ENCODE data around the gene GRAMD1B.

Gene GRAMD1B

DNA sequence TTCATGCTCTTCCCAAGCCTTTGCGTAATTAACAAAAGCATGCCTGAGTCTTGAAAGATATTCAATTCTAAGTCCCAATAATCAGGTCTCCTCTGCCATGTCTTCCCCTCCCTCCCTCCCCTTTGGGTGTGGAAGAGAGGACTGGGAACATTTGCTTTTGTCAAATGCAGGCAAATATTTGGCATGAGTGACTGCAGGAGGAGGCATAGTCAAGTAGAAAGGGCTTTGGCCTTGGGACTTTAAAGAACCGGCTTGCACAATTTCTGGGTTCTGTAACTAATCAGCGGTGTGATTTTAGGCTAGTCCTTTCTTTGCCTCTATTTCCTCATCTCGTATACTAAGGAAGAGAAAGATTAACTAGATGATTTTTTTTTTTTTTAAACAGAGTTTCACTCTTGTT is 164.9 kb downstream of the GRAMD1B start:
- DNase-seq = no peak

DNA sequence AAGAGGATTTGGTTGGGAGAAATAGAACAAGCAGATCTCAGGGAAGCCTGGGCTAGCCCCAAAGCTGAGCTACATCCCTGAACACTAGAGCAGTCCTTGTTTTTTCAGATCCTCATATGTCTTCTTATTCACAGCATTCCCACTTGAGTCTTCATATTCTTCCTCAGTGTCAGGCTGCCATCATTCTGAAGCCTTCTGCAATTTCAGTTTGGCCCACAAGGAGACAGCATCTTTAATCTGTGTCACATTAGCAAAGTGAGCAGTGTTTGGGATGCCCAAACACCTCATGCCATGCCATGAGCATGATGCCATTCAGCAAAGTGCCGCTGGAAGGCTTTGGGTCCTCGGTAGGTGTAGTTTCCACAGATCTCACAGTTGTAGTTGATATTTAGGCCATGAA is 167.8 kb downstream of the GRAMD1B start:
- no peak for DNase-seq

DNA sequence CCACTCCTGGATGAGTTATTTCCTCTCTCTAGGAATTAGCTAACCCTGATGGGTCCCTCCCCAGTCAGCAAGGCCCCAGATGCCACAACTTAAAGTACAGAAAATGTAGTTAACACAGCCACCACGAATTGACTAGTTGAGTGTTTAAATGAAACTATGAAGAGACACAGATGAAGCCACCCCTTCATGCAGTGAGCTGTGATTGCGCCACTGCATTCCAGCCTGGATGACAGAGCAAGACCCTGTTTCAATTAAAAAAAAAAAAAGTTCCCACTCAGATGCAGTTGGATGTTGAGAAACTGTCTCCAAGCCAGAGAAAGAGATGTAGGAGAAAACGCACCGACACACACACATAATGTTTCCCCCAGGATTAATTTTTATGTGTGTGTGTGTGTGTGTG is 171.1 kb downstream of the GRAMD1B start:
- DNase-seq = no peak

DNA sequence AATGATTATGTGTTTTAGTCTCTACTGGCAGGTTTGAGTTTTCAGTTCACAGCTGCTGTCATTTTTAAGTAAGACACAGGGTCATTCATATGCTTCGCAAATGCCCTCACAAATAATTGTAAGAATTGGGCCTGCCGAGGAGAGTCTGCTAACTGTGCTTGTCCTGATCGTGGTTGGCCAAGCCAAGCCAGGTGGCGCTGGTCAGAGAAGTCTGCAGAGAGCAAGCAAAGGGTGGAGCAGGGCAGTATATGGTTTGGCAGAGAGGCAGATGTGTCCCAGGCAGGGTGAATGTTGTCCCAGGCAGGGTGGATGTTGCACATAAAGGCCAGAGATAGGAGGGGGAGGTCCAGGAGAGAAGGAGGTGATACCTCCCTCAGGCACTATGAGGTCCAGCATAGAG is 171.7 kb downstream of the GRAMD1B start:
- no peak for DNase-seq

DNA sequence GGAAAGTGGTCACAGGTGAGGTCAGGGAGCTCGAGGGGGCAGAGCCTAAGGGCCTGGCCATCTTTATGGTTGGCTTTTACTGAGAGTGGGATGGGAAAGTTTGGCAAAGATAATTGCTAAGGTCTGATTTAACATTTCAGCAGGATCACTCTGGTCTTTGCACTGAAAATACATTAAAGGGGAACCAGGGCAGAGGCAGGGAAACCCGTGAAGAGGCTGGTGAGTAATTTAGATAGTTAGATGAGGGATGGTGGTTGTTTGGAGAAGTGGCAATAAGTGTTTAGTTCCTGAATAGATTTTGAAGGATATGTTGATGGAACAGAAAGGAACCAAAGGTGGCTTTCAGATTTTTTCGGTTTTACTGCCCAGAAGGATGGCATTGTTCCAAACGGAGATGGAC is 173.6 kb downstream of the GRAMD1B start:
- no peak for DNase-seq

DNA sequence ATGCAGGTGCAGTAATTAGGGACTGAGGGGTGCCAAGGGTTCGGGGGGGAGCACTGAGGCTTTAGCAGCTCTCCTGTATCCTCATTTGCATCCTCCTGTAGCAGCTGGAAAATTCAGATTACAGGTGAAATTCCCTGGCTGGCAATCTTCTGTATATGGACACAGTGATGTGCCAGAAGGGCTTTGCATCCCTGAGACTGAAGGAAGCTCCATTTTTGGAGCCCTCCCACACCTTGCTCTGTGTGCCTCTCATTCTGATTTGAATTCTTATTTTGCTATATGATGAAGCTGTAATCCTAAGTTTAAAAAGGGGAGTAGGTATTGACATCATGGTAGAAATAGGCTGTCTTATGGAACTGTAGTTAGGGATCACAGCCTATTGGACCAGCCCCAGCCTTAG is 177.7 kb downstream of the GRAMD1B start:
- no peak for DNase-seq

DNA sequence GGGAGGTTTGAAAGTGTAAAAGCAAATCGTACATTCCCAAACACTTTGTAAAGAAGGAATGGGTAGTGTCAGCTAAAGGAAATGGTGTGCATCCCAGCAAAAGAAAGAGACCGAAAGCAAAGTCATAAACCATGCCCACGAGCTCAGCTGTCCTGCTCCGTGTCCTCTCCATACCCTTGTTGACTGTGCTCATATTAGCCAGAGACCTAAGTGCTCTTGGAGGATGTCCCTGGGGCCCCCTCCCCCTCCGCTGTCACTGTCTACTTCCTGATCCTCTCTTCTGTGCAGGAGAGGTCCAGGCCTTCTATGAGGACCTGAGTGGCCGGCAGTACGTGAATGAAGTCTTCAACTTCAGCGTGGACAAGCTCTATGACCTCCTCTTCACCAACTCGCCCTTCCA is 178.3 kb downstream of the GRAMD1B start:
- DNase-seq = no peak

DNA sequence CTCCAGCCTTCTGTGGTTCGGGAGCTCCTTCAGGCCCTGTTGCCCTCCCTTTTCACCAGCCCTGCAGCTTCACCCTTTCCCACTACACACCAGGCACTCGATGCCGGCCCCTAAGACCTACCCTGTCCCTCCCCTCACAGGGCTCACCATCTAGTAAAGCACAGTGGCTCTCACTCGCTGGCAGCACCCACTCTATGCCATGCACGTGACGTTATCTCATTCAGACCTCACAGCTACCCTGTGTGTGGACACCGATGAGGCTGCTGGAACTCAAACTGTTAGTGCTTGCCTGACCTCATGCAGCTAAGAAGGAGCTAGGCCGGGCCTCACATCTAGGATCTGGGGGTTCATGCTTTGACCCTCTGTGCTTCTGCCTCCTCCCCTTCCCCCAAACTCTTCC is 178.9 kb downstream of the GRAMD1B start:
- no peak for DNase-seq

DNA sequence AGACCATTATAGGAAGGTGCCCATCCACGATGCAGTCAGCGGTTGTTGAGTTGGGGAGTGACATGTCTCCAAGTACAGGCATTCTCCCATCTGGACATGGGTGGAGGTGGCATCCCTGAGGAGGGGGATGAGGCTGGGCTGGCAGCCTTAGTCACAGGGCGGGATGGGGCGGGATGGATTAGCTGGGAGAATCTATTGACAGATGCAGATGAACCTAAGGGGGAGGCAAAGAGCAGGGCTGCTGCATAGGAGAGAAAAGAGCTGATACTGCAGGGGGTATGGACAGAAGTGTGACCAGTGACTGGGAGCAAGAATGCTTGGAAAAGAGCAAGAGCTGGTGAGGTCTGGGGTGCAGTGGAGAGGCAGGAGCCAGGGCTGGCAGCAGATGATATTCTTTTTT is 181.6 kb downstream of the GRAMD1B start:
- DNase-seq = no peak

DNA sequence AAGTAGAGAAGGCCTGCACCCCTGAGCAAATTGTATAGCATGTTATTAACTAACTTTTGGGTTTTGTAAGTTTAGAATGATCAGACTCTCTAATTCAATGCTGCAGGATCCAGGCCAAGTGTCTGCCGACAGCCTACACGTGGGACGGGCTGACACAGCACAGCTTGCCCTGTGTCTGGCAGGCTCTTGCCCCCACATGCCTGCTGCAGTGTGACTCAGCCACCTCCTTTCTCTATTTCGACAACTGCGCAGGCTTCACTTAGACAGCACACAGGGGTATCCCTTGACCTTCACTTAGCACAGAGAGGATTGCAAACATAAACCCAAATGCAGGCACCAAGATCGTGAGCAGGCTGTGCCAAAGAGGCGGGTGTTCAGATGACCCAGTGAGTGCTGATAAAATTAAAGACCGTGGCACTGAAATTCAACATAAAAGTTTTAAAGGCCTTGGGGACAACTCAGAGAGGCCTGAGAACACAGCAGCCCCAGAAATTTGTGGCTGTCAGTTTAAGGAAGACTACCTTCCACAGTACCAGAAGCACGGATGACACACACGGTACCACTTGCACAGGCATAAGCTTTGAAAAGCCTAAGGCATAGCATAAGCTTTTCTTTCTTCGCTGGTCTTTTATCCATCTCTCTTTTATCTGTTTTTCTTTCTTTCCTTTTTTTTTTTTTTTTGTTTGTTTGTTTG is 186.6 kb downstream of the GRAMD1B start:
- no peak for DNase-seq

DNA sequence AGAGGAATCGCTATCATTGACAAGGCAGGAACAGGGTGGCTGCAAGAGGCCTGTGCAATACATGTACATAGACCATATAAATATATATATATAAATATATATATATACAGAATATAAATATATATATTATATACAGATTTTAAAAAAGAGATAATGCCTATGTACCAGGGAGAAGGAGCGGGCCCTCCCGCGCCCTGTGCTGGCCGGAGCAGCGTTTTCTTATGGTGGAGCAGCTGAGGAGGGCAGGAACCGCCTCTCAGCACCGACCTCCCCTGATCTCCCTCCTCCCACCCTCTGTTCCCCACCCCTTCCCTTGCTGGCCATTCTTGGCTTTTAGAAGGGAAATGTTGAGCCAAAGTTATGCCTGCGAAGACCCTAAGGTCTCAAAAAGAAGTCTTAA is 192.5 kb downstream of the GRAMD1B start:
- DNase-seq = no peak

DNA sequence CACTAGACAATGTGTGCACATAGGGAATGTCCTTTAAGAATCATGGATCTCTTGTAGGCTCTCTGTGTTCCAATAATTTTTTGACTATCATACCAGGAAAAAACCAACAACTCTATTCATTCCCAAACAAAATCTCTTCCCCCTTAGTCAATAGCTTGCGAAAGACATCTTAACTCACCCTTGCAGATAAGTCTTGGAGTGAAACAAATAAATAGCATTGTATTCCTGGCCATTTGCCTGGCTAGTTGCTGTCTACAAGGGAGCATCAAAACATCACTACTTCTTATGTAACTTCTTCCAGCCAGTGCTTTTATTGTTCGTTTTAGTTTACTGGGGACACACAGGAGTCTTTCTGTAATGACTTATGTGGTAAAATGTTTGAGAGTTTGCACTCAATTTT is 194.9 kb downstream of the GRAMD1B start:
- no peak for DNase-seq

DNA sequence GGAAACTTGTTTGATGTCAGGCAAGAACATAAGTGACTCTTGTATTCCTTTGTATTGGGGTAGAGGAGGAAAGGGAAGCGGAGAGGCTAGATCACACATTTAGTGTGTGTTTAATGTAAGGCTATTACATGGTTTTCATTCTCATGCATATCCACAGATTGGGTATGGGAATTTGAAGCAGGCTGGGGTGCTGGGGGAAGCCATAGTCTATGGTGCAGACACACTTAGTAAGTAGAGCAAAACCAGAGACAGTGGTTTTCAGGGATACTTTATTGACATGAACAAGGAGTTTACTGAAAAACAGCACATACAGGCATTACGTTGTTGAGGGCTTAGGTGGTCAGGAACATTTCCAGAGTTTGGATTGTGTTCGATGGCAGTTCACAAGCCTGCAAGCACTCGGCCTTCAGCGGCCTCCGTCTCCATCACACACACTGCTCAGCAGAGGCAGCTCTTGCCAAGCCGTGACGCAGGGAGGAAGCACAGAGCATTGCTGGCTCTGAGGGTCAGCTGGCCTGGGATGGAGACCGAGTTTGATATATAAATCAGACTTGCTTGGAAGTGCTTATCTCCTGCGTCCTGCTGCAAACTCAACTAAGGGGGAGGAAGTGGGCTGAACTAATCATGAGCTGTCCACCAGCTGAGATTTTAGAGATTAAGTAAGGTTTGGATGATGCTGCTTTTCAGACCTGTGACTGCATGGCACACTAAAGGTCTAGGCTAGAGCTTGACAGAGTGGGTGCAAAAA is 199.0 kb downstream of the GRAMD1B start:
- DNase-seq = no peak

DNA sequence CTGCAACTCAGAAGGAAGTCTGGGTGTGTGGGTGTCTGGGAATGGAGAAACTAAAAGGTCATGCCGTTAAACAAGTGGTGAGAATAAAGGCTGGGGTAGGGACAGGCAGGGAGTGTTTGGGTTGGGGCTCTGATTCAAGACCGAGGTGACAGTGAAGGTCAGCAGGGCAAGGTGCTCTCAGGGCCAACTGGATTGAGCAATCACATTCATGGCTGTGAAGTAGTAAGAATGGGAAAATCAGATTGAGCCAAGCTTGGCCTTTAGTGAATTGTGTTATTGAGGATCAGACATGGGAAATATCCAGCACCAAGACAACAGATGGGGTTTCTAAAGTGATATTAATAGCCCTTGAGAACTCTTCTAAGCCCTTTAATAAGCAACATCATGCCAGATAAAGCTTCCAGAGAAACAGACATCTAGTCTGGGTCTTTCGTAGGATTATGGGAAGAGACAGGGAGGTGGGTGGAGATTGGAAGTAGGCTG is 200.1 kb downstream of the GRAMD1B start:
- DNase-seq = no peak

DNA sequence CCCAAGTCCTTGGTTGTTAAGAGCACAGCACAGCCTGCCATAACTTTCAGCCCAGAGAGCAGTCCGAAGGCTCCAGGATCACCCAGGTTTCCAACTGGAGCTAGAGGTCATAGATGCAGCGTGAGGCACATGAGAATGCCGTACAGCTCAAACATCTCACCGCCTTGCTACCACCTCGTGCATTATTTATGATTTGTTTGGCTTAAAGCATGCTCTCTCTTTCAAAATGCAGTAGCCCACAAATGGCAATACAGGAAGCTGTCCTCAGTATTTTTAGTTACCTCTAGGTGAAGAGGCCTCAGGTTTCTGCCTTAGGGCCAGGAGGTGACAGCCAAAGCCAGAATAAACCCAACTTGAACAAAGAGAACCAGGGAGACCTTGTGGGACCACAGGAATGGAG is 210.0 kb downstream of the GRAMD1B start:
- DNase-seq = no peak

DNA sequence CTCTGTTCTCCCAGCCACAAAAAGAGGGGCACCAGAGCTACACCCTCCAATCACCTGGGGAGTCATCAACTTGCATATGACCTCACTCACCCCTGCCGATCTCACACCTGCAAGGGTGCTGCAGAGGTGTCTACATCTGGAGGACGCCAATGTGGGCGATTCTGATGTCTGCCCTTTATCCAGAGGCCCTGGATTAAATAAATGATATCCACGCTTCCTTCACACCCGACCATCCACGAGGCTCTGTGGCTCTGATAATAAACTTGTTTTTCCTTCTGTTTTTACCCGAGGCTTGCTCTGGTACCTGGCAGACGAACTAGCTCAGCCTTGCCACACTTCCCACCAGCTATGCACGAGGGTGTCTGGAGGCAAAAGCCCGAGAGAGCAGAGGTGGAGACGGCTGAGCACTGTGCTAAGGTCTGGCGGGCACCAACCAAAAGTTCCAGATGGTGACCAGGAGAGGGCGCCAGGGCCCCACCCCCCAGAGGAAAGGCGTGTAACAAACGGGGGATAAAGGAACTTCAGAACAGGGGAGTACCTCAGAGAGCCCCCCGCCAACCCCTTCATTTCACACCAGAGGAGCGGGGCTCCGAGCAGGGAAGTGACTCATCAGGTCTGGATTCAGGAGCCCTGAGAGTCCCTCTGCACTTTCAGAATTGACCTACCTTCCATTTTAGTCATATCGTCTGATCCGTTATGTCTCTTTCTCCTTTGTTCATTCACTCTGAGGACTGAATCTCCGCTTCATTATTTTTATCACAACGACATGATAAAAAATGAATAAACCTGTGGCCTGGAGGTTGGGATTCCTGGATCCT is 210.8 kb downstream of the GRAMD1B start:
- DNase-seq = peak; percentile 33 to 36

DNA sequence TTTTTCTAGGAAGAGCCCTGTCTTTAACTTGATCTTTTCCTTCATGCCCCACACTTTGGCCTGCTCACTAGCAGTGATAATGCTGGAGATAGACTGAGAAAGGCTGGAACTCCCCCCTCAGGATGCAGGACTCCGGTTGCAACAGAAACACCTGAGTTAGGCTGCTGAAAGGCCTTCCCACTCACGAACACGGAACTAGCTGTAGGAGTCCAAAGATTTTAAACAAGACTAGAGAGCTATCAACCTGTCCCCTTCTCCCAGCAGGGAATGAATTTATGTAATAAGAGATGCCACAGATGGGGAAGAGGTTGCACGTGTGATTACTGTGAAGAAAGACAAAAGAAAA is 211.4 kb downstream of the GRAMD1B start:
- no peak for DNase-seq

DNA sequence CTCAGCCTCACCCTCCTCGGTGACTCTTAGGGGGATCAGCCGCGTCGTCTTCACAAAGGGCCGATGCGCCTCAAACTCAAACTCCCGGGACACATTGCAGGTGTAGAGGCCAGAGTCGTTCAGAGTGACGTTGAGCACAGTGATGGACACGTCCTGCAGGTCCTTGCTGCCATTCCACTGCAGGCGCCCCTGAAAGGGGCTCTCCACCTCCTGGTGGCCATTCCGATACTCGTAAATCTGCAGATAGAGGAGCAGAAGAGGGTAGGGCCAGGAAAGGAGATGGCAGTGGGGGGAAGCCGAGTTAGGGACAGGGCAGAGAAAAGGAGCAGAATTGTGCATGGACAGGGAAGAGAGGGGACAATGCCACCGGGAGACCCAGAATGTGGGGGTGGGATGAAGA is 212.4 kb downstream of the GRAMD1B start:
- DNase-seq = no peak

DNA sequence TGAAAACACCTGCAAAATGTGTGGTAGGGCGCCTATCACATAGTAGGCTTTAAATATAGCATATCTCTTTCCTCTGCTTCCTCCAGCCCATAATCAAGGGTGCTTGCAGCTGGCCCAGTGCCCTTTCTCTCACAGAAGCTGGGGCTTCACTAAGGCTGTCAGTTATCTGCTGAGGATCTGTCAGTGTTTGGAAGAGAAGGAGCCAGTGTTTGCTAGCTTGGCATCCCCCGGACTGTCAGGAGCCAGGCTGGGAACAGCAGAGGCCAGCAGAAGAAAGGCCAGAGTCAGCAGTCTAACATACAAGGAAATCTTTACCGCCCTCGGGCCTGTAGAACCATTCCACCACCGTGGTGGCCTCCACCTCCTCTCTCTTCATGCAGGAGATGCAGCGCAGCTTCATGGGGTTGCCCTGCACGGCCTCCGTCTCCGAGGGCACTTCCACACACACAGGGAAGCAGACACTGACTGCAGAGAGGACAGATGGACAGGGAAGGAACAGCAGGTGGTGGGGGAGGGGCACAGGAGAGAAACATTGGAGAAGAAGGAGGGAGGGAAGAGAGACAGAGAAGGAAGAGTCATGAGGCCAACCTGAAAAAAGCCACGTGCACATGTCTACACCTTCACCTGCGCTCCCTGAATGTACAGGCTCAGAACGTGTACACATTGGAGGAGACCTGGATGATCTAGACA is 215.4 kb downstream of the GRAMD1B start:
- DNase-seq = no peak

DNA sequence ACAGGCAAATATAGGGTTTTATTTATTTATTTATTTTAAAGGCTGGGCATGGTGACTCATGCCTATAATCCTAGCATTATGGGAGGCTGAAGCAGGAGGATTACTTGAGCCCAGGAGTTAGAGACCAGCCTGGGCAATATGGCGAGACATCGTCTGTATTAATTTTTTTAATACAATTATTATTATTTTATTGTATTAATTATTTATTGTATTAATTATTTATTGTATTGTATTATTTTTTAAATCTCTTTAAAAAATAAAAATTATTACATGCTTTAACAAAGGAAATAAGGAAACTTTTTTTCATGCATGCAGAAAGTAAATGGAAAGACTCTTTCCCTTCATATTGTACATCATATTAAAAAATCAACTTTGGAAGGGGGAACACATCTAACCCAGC is 220.8 kb downstream of the GRAMD1B start:
- DNase-seq = no peak

DNA sequence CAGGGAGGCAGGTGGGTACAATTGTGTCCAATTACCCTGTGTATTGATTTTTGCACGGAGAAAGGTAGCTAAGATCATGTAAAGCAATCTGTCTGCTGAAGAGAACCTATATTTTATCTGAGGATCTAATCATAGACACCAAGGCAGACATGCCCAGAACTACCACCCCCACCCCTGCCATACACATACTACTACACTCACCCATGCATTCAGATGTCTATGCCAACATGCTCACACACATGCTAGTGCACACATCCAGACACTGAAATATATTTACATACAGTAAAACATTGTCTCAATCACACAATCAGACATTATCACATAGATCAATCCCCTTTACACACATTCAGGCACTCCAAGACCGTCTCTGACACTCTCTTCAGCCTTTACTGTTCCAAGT is 222.5 kb downstream of the GRAMD1B start:
- DNase-seq = no peak

DNA sequence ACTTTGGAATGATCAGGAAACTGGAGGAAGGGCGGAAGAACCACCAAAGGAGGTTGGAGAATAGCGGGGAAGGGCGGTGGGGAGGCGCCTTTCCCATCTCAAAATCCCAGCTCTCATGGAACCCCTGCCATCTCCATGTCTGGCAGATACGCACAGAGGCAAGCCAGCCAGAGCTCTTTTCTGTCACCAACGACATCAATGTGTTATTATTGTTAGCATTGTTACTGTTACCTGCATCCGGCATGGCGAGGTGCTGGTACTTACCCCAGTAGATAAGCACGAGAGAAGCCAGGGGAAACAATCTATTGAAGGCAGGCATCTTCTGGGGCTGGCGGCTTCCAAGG is 223.4 kb downstream of the GRAMD1B start:
- no peak for DNase-seq

DNA sequence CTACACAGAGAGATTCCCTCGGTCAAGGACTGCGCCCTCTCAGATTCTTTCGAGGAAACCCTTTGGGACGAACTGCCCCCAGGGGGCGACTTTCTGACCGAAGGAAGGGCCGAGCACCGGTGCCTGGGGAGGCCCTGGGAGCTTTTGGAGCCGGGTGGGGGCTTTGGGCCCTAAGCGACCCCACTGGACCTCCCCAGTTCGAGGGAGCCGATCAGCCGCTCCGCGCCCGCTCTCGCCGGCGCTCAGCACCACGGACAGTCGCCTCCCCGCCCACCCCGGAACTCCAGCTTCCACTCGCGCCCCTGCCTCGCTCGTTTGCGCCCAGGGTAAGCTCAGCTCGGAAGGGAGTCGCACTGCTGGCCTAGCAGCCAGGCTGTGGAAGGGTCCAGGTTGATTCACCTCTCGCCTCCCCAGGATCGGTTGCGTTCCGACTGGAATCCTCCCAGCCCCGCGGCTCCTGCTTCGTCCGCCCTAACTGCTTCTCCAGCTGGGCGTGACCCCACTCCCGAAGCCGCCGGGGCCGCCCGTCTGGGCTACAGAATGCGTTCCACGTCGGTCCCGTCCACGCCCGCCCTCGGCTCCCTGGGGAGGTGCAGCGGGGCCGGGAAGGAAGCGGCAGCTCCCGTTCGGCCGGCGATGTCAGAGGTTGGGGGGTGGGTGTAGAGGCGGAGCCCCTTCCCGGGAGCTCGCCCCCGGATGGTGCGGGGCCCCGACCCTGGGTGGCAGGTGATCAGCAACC is 223.9 kb downstream of the GRAMD1B start:
- DNase-seq = peak in 1 of 2 donors; percentile 4
